HCT116 (cell line): ENCODE results near the gene DCD. TPM values are rescaled to one million over a fixed set of nuclear protein-coding genes. Genes with fewer than 3 reads are reported as not detected.
A peak's percentile ranks its signal among the peaks of the same experiment; 100 is the strongest.

Experiments used
- ATAC-seq: fragments of 200-7000 bp; cut with Tn5 transposase; 2 replicates; pipeline ENCODE4 v1.9.1; 2020; ENCODE audit warnings: mild to moderate bottlenecking, moderate library complexity
- BruUV-seq: library from RNA; stranded (reverse); fragments of 400-500 nt; replicated peaks from 2 replicates; lab custom pipeline; 2021; lab: Mats Ljungman, UMichigan
- CTCF ChIA-PET: fragments of 300-600 bp; sonication (Branson Sonifier 250); formaldehyde crosslinking; loops from one replicate; lab custom pipeline; 2021; ENCODE audit warnings: antibody characterized with exemption; lab: Charles Lee
- POLR2A ChIA-PET: fragments of 300-600, 350-600 bp; sonication (Branson Sonifier 250); formaldehyde crosslinking; loops from one replicate; lab custom pipeline; 2021; ENCODE audit warnings: antibody characterized with exemption; lab: Charles Lee
- RAD21 ChIA-PET, 2 experiments: fragments of 300-600 bp; sonication (Branson Sonifier 250); formaldehyde crosslinking; loops; one replicate each; lab custom pipeline; 2023; ENCODE audit warnings: low total read pairs in 2 of 2; ENCODE audit not compliant: uncharacterized antibody in 2 of 2, unreplicated experiment in 2 of 2, low non-redundant PET in 1 of 2; lab: Charles Lee
- DNase-seq: peaks from one replicate; pipeline ENCODE4 v3.0.0-alpha.2; 2010; ENCODE audit warnings: low read depth, low spot score
- H2AFZ ChIP-seq: fragments of 200-600 bp; shearing (Covaris generic), sonication (generic); 2 replicates; pipeline ENCODE4 v1.6.1; 2017; ENCODE audit warnings: low read depth, mixed run types, mixed read lengths, antibody characterized with exemption, low read length; ENCODE audit not compliant: poor library complexity, severe bottlenecking
- H3K27ac ChIP-seq: 2 replicates; pipeline ENCODE4 v1.5.1; 2012; ENCODE audit warnings: low read depth, low read length
- H3K27me3 ChIP-seq: fragments of 200-600 bp; sonication (generic); 2 replicates; pipeline ENCODE4 v1.6.1; 2016; ENCODE audit warnings: mixed run types, low read length, mixed read lengths; ENCODE audit not compliant: insufficient read depth
- H3K36me3 ChIP-seq, 2 experiments: fragments of 200-500 bp in 1 of 2; fragments of 200-600 bp in 1 of 2; sonication (Bioruptor generic) in 1 of 2; sonication (generic) in 1 of 2; 2 replicates each; pipeline versions ENCODE4 v1.5.1 to v1.6.1; 2014 to 2016; ENCODE audit warnings: low read length in 2 of 2, inconsistent platforms in 1 of 2, mixed read lengths in 1 of 2, mixed run types in 1 of 2; ENCODE audit not compliant: insufficient read depth in 2 of 2, control insufficient read depth in 1 of 2
- H3K4me1 ChIP-seq, 2 experiments: fragments of 200-600 bp in 1 of 2; sonication (generic) in 1 of 2; 2 replicates each; pipeline versions ENCODE4 v1.5.1 to v1.6.1; 2012 to 2017; ENCODE audit warnings: low read length in 2 of 2, inconsistent platforms in 1 of 2, mild to moderate bottlenecking in 1 of 2, mixed read lengths in 1 of 2, mixed run types in 1 of 2, moderate library complexity in 1 of 2; ENCODE audit not compliant: insufficient read depth in 2 of 2, control insufficient read depth in 1 of 2
- H3K4me2 ChIP-seq: fragments of 200-600 bp; sonication (generic); 2 replicates; pipeline ENCODE4 v1.6.1; 2017; ENCODE audit warnings: mixed run types, low read length, mixed read lengths
- H3K4me3 ChIP-seq, 2 experiments: fragments of 200-600 bp in 1 of 2; sonication (generic) in 1 of 2; replicated peaks in 1 of 2; 2 replicates each; pipeline ENCODE4 v1.5.1; 2011 to 2016; ENCODE audit warnings: low read length in 2 of 2, control low read depth in 1 of 2, low read depth in 1 of 2, mild to moderate bottlenecking in 1 of 2, mixed read lengths in 1 of 2, mixed run types in 1 of 2
- H3K79me2 ChIP-seq: fragments of 200-600 bp; sonication (generic); 2 replicates; pipeline ENCODE4 v1.6.1; 2017; ENCODE audit warnings: mild to moderate bottlenecking, mixed run types, low read length, moderate library complexity, mixed read lengths; ENCODE audit not compliant: insufficient read depth
- H3K9ac ChIP-seq: fragments of 200-600 bp; sonication (generic); 2 replicates; pipeline ENCODE4 v1.6.1; 2016; ENCODE audit warnings: low read length, mixed read lengths
- H3K9me2 ChIP-seq: fragments of 200-600 bp; sonication (generic), shearing (Covaris generic); 2 replicates; pipeline ENCODE4 v1.6.1; 2017; ENCODE audit warnings: mixed run types, mild to moderate bottlenecking, moderate library complexity; ENCODE audit not compliant: insufficient read depth
- H3K9me3 ChIP-seq, 2 experiments: fragments of 200-500 bp in 1 of 2; fragments of 200-600 bp in 1 of 2; sonication (Bioruptor generic) in 1 of 2; sonication (generic) in 1 of 2; 2 replicates each; pipeline ENCODE4 v1.6.1; 2014 to 2017; ENCODE audit warnings: low read length in 2 of 2, mixed read lengths in 2 of 2, inconsistent platforms in 1 of 2, low read depth in 1 of 2, mild to moderate bottlenecking in 1 of 2, mixed run types in 1 of 2, moderate library complexity in 1 of 2; ENCODE audit not compliant: control insufficient read depth in 1 of 2, insufficient read depth in 1 of 2
- H4K20me1 ChIP-seq: fragments of 200-600 bp; sonication (generic), shearing (Covaris generic); 2 replicates; pipeline ENCODE4 v1.6.1; 2017; ENCODE audit warnings: mixed run types, mild to moderate bottlenecking, moderate library complexity; ENCODE audit not compliant: insufficient read depth
- CTCF ChIP-seq, 3 experiments: fragments of 200-600 bp in 1 of 3; sonication (generic) in 1 of 3; IDR thresholded peaks in 2 of 3; conservative IDR thresholded peaks in 1 of 3; 2 replicates each; pipeline ENCODE4 v1.5.1; 2012 to 2017; ENCODE audit warnings: low read depth in 2 of 3, low read length in 2 of 3, antibody characterized with exemption in 1 of 3, borderline replicate concordance in 1 of 3, control low read depth in 1 of 3, mild to moderate bottlenecking in 1 of 3, mixed read lengths in 1 of 3, mixed run types in 1 of 3, moderate library complexity in 1 of 3; ENCODE audit not compliant: insufficient read depth in 1 of 3
- EGR1 ChIP-seq: IDR thresholded peaks from 2 replicates; pipeline ENCODE4 v1.6.1; 2012; ENCODE audit warnings: low read depth
- EZH2 ChIP-seq: fragments of 200-600 bp; sonication (generic); IDR thresholded peaks from 2 replicates; pipeline ENCODE4 v1.6.1; 2017; ENCODE audit warnings: antibody characterized with exemption, mixed run types
- intact Hi-C: fragments of 100-400 bp; cut with micrococcal nuclease; formaldehyde crosslinking; loops from 2 replicates; pipeline ENCODE4 v1.10.0; 2022
- total RNA-seq: library from RNA; stranded (reverse); gene quantifications from one replicate; pipeline ENCODE4 v1.2.1, GENCODE V29; 2021; ENCODE audit not compliant: unreplicated experiment

The DCD gene
- total RNA-seq, 1 experiment from 2014 or later = not detected

- DNase-seq = no peak
- RAD21 ChIA-PET = interaction anchor here in 1 of 2 experiments (0.6 kb wide), 1 partner anchor 425 kb away, joined by 3 read pairs; no protein-coding TSS in a partner anchor
These were observed 25.5 kb downstream of the DCD start for GRCh38 chr12:54622463-54623183.

More at GRCh38 chr12:54622463-54623183, 25.5 kb downstream of the DCD start:
- no peak overlapping the region for H3K4me2 ChIP-seq
- H3K36me3 ChIP-seq = no peaks in the 10 kb centered on the region
- H3K79me2 ChIP-seq = no peaks in the 10 kb centered on the region
- intact Hi-C loops = no loop called here
- H3K9ac ChIP-seq = no peak overlapping the region
- no peak overlapping the region for H3K4me3 ChIP-seq
- no peaks in the 10 kb centered on the region for H3K4me1 ChIP-seq
- H2AFZ ChIP-seq = no peak overlapping the region
- H4K20me1 ChIP-seq = no peaks in the 10 kb centered on the region
- peaks cover 33% of the 10 kb centered on the region for H3K27me3 ChIP-seq
- no TSS peak for BruUV-seq
- H3K9me2 ChIP-seq = no peaks in the 10 kb centered on the region
- H3K9me3 ChIP-seq = peaks cover 0 to 3% of the 10 kb centered on the region in 2 experiments; a peak in 2 of 4 replicates
- peak; percentile 82 for ATAC-seq
- CTCF ChIA-PET = interaction anchor here (0.8 to 1.9 kb wide), 4 partner anchors 17 to 50 kb away, joined by 3 to 7 read pairs (median 3); no protein-coding TSS in a partner anchor
- H3K27ac ChIP-seq = no peak overlapping the region
- TF ChIP-seq CTCF (IDR thresholded peaks at IDR 0.05 in 2 of 3, conservative IDR thresholded peaks at IDR 0.05 in 1 of 3; ENCODE audit: borderline replicate concordance in 1 of 3, insufficient read depth in 1 of 3, low read depth in 2 of 3, low read length in 2 of 3) = peak; percentile 5 to 50 (median 33); a peak in 3 of 6 replicates
- TF ChIP-seq EGR1 = no peak
- TF ChIP-seq EZH2 = no peak
- TF ChIP-seq, all 23 proteins: peak for 1
- POLR2A ChIA-PET = no interaction called here
